OCI-LY1 (cell line): ENCODE measurements around the gene ARID3A.

Source experiments
- CTCF ChIP-seq: fragments of 200-600 bp; sonication (generic), shearing (Covaris generic); IDR thresholded peaks from 2 replicates; pipeline ENCODE4 v1.5.1; 2017; ENCODE audit warnings: mild to moderate bottlenecking, antibody characterized with exemption, low read length, moderate library complexity, mixed read lengths
- EZH2 ChIP-seq: fragments of 200-600 bp; sonication (generic), shearing (Covaris generic); IDR thresholded peaks from 2 replicates; pipeline ENCODE4 v1.8.0; 2017; ENCODE audit warnings: borderline replicate concordance, mixed run types, mild to moderate bottlenecking, antibody characterized with exemption, low read length, moderate library complexity, mixed read lengths

DNA sequence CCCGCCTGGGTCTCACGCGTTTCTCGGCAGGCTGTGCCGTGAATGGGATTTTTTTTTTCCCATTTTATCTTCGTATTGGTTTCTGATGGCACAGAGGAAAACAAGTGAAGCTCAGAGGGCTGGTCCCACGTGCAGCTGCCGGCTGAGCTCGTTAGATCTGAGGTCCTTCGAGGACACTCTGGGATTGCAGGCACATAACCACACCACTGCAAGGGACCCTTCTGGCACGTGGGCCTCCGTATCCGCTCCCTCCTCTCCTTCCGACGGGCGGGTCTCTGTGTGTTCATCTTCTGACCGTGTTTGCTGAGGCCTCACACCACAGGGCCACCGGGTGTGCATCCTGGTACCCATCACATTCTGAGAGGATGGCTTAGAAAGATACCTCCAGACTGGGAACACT lies 49.7 kb upstream of the ARID3A start:
- TF ChIP-seq CTCF: no peak
- no peak for TF ChIP-seq EZH2
